IPS DF 6.9 (cell line): ENCODE measurements around the gene PFN1.
"Not testable (repeated sequence)": the region's sequence is repeated elsewhere in the genome, so short reads cannot be mapped to it uniquely, and the experiment has no call there.

ENCODE experiments used
- DNase-seq: peaks from one replicate; pipeline ENCODE4 v3.0.0-alpha.2; 2013; ENCODE audit warnings: low read depth, low spot score
- H3K27ac ChIP-seq: one replicate; pipeline ENCODE4 v1.5.1; 2013; ENCODE audit warnings: low read length, control low read depth
- H3K27me3 ChIP-seq: 2 replicates; pipeline ENCODE4 v1.6.1; 2013; ENCODE audit warnings: mild to moderate bottlenecking, low read length; ENCODE audit not compliant: control insufficient read depth, insufficient read depth
- H3K36me3 ChIP-seq: 2 replicates; pipeline ENCODE4 v1.6.1; 2013; ENCODE audit warnings: low read length; ENCODE audit not compliant: control insufficient read depth, insufficient read depth
- H3K4me1 ChIP-seq: 2 replicates; pipeline ENCODE4 v1.6.1; 2013; ENCODE audit warnings: low read length; ENCODE audit not compliant: control insufficient read depth, insufficient read depth
- H3K4me3 ChIP-seq: 2 replicates; pipeline ENCODE4 v1.5.1; 2013; ENCODE audit warnings: mild to moderate bottlenecking, low read length
- H3K9me3 ChIP-seq: 2 replicates; pipeline ENCODE4 v1.6.1; 2013; ENCODE audit warnings: low read length, inconsistent platforms; ENCODE audit not compliant: control insufficient read depth, insufficient read depth
- WGBS: extraction: QIAGEN DNeasy Blood & Tissue Kit; methylation state at CpG from one replicate; pipeline ENCODE4 v1.1.7; 2013; ENCODE audit warnings: mixed read lengths, missing lambda C conversion rate; ENCODE audit not compliant: insufficient read length, insufficient coverage; 5-methylcytosine and 5-hydroxymethylcytosine counted together

Gene PFN1

GRCh38 chr17:4921320-4921719 lies 27.0 kb downstream of the PFN1 start:
- DNase-seq, result no peak
- Histone ChIP-seq H3K27ac (no peak overlapping the region), H3K9me3 (no peaks in the 10 kb centered on the region), H3K4me1 (no peaks in the 10 kb centered on the region), H3K4me3 (no peak overlapping the region), H3K36me3 (no peaks in the 10 kb centered on the region), H3K27me3 (no peaks in the 10 kb centered on the region)
- no CpG with 5 or more reads among the region's 4 CpGs for WGBS

DNA sequence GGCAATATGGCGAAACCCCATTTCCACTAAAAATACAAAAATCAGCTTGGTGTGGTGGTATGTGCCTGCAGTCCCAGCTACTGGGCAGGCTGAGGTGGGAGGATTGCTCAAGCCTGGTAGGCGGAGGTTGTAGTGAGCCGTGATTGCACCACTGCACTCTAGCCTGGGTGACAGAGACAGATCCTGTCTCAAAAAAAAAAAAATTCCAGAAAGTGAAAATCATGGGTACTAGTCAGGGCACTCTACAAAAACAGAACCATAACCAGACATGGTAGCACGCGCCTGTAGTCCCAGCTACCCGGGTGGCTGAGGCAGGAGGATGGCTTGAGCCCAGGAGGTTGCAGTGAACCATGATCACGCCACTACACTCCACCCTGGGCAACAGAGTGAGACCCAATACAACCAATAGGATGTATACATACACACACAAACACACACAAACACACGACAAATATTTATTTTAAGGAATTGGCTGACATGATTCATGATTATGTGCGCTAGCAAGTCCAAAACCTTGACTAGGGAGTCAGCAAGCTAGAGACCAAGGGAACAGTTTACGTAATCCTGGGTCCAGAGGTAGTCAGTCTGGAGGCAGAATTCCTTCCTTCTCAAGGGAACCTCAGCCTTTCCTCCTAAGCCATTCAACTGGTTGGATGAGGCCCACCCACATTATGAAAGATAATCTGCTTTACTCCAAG lies 27.8 kb downstream of the PFN1 start:
- no CpG with 5 or more reads among the region's 10 CpGs for WGBS
- no peaks in the 10 kb centered on the region for H3K27me3 ChIP-seq
- H3K36me3 ChIP-seq, result no peaks in the 10 kb centered on the region
- no peak overlapping the region for H3K27ac ChIP-seq
- DNase-seq, result no peak
- H3K9me3 ChIP-seq, result no peaks in the 10 kb centered on the region
- H3K4me1 ChIP-seq, result no peaks in the 10 kb centered on the region
- no peak overlapping the region for H3K4me3 ChIP-seq

DNA sequence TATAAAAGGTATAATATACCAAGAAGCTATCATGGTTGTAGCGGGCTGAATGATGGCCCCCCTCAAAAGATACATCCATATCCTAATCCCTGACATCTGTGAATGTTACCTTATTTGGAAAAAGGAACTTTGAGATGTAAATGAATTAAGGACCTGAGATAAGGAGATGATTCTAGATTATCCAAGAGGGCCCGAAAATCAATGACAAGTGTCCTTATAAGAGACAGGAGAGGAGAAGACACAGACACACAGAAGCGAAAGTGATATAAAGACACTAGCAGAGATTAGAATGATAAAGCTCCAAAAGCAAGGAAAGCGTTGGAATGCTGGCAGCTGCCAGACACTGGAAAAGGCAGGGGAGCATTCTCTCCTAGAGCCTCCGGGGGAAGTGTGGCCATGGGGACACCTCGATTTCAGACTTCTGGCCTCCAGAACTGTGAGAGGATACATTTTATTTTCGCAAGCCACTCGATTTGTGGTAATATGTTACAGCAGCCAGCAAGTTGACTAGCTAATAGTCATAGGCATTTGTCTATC lies 28.8 kb downstream of the PFN1 start:
- H3K36me3 ChIP-seq, result no peaks in the 10 kb centered on the region
- no peaks in the 10 kb centered on the region for H3K27me3 ChIP-seq
- no peaks in the 10 kb centered on the region for H3K9me3 ChIP-seq
- no peaks in the 10 kb centered on the region for H3K4me1 ChIP-seq
- no peak overlapping the region for H3K4me3 ChIP-seq
- WGBS, result no CpG with 5 or more reads among the region's 8 CpGs
- no peak for DNase-seq
- no peak overlapping the region for H3K27ac ChIP-seq

DNA sequence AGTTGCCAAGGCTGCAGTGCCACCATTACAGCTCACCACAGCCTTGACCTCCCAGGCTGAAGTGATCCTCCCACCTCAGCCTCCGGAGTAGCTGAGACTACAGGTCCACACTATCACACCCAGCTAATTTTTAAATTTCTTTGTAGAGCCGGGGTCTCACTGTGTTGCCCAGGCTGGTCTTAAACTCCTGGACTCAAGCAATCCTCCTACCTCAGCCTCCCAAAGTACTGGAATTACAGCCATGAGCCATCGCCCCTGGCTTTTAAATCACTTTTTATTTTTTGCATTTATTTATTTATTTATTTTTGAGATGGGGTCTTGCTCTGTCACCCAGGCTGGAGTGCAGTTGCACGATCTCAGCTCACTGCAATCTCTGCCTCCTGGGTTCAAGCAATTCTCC lies 33.8 kb downstream of the PFN1 start:
- not testable (repeated sequence) for H3K27ac ChIP-seq, H3K4me1 ChIP-seq, H3K36me3 ChIP-seq, H3K4me3 ChIP-seq, H3K27me3 ChIP-seq, H3K9me3 ChIP-seq, DNase-seq
- no CpG with 5 or more reads among the region's 4 CpGs for WGBS

DNA sequence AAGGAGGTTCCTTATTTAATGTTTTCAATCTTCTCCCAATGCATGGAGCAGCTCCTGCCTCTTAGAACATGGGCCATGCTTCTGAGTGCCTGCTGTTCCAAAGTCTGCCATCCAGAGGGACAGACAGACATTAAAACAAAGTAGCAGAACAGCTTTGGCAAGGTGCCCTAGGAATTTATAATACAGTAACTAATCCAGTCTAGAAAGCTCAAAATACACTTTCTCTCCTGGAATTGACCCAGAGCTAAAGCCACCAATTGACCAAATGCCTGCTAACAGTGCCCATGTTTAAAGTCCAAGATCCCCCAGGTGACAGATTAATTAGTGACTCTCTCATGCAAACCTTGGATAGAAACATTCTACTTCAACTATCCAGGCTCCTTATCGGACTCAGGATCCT lies 34.3 kb downstream of the PFN1 start:
- 0 out of 2 replicates have a peak, but pooled peaks cover 2% of the 10 kb centered on the region for H3K4me1 ChIP-seq
- no peaks in the 10 kb centered on the region for H3K27me3 ChIP-seq
- no peak for DNase-seq
- H3K36me3 ChIP-seq, result no peaks in the 10 kb centered on the region
- no CpG with 5 or more reads among the region's 1 CpG for WGBS
- H3K27ac ChIP-seq, result no peak overlapping the region
- H3K4me3 ChIP-seq, result no peak overlapping the region
- H3K9me3 ChIP-seq, result no peaks in the 10 kb centered on the region

GRCh38 chr17:4908711-4909496 lies 39.4 kb downstream of the PFN1 start:
- peak; percentile 78 for DNase-seq
- Histone ChIP-seq H3K4me3 (no peak overlapping the region), H3K36me3 (no peaks in the 10 kb centered on the region), H3K4me1 (peaks cover 6% of the 10 kb centered on the region; the same call in 1 of the 2 replicates), H3K27ac (no peak overlapping the region), H3K9me3 (no peaks in the 10 kb centered on the region), H3K27me3 (no peaks in the 10 kb centered on the region)
- WGBS, result no CpG with 5 or more reads among the region's 20 CpGs

GRCh38 chr17:4908301-4908700 lies 40.0 kb downstream of the PFN1 start:
- DNase-seq, result no peak
- Histone ChIP-seq H3K4me1 (peaks cover 6% of the 10 kb centered on the region; the same call in 1 of the 2 replicates), H3K4me3 (no peak overlapping the region), H3K9me3 (no peaks in the 10 kb centered on the region), H3K27ac (no peak overlapping the region), H3K36me3 (no peaks in the 10 kb centered on the region), H3K27me3 (no peaks in the 10 kb centered on the region)
- WGBS, result no CpG with 5 or more reads among the region's 10 CpGs

DNA sequence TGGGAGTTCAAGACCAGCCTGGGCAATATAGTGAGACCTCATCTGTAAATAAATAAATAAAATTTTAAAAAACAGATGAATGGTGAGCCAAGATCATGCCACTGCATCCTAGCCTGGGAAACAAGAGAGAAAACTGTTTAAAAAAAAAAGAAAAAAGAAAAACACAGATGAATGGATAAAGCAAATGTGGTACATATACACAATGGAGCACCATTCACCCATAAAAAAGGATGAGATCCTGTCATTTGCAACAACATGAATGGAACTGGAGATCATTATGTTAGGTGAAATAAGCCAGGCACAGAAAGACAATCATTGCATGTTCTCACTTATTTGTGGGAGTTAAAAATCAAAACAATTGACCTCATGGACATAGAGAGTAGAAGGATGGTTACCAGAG lies 41.7 kb downstream of the PFN1 start:
- H3K4me1 ChIP-seq, H3K27ac ChIP-seq, H3K4me3 ChIP-seq, H3K9me3 ChIP-seq, DNase-seq, H3K36me3 ChIP-seq, H3K27me3 ChIP-seq: not testable (repeated sequence)

DNA sequence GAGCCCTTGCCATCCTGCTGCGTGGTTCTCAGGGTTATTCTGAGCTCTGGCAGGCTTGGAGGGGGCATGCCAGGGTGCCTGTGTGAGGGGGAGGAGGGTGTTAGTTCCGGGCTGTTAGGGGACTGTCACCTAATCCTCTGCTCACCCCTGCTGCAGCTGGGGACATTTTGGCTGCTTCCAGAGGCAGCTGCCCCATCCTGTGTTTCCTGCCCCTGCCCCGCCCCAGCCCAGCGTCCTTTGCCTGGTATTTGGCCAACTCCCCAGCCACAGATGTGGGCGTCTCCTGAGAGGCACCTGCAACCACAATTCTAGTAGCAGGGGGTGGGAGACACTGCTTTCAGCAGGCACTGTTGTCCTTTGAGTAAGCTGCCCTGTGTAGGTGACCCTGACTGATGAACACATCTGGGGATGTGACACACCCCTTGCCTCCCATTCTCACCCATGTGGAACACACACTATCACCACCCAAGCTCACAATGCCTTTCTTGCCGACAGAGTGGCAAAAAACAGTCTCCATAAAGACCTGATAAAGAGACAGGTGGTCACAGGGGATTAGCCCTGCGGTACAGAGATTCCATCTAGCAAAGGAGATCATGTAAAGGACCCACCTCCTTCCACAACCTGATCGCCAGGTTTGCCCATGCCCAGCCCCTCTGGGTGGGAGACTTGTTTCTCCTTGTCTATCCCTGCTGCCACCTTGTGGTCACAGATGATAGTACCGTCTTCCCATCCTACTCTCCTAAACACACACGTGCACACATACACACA lies 45.1 kb downstream of the PFN1 start, which contains the start of gene CHRNE:
Gene CHRNE (minus strand): TSS at position 48 of the 768 bp plus-strand sequence. CDS start 35 bp downstream, at position 13.
- Histone ChIP-seq H3K4me1 (peaks cover 3% of the 10 kb centered on the region; the same call in 1 of the 2 replicates), H3K36me3 (no peaks in the 10 kb centered on the region), H3K27ac (no peak within 1 kb of the TSS), H3K27me3 (no peaks in the 10 kb centered on the region), H3K4me3 (no peak within 1 kb of the TSS), H3K9me3 (no peaks in the 10 kb centered on the region)
- WGBS, result no CpG with 5 or more reads among the region's 10 CpGs
- DNase-seq, result no peak

- no peaks in the 10 kb centered on the region for H3K27me3 ChIP-seq
- no peaks in the 10 kb centered on the region for H3K36me3 ChIP-seq
- H3K27ac ChIP-seq, result no peak overlapping the region
- no CpG with 5 or more reads among the region's 8 CpGs for WGBS
- DNase-seq, result no peak
- H3K9me3 ChIP-seq, result no peaks in the 10 kb centered on the region
- H3K4me1 ChIP-seq, result 0 out of 2 replicates have a peak, but pooled peaks cover 3% of the 10 kb centered on the region
- H3K4me3 ChIP-seq, result no peak overlapping the region
Observed at GRCh38 chr17:4902540-4902939, 45.8 kb downstream of the PFN1 start.
